Vagina (tissue), 2 donors: ENCODE measurements around the gene ERC2.

ENCODE experiments used
- CTCF ChIP-seq, 3 experiments: fragments of 450-650 bp in 2 of 3; fragments of 200-600 bp in 1 of 3; sonication (generic) in 1 of 3; IDR thresholded peaks; one replicate each; pipeline ENCODE4 v1.5.1; 2017 to 2019; ENCODE audit warnings: antibody characterized with exemption in 3 of 3, mild to moderate bottlenecking in 2 of 3, moderate library complexity in 2 of 3
- POLR2A ChIP-seq, 2 donors: fragments of 450-650 bp; IDR thresholded peaks; one replicate each; pipeline ENCODE4 v1.6.1; 2017; ENCODE audit warnings: antibody characterized with exemption in 2 of 2, mild to moderate bottlenecking in 2 of 2, moderate library complexity in 2 of 2

DNA sequence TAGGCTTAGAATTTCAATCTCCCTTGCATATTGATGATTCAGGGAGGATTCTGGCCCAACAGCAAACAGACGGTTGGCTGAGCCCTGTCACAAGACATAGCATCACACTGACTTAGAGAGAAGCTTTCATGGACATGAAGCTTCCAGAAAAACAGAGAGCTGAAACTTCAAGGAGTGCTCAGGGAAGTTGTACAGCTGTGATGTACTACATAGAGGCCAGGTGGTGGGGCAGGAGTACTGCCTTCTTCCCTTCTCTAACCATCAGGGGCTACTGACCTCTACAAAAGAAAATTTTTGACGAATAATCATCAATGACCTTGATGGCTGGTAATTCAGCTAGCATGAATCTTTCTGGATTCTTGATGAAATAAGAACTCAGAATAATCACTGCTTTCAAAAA, 378.5 kb downstream of the ERC2 start:
- TF ChIP-seq POLR2A (IDR thresholded peaks at IDR 0.05) (no peak), CTCF (IDR thresholded peaks at IDR 0.05) (no peak)
